Measurements from ENCODE around the gene CCDC167. TPM values are rescaled to one million over a fixed set of nuclear protein-coding genes. Genes with fewer than 3 reads are reported as not detected.
A peak's percentile ranks its signal among the peaks of the same experiment; 100 is the strongest.

CCDC167 gene
- total RNA-seq, 1 experiment from 2014 or later: 27.8 TPM

DNA sequence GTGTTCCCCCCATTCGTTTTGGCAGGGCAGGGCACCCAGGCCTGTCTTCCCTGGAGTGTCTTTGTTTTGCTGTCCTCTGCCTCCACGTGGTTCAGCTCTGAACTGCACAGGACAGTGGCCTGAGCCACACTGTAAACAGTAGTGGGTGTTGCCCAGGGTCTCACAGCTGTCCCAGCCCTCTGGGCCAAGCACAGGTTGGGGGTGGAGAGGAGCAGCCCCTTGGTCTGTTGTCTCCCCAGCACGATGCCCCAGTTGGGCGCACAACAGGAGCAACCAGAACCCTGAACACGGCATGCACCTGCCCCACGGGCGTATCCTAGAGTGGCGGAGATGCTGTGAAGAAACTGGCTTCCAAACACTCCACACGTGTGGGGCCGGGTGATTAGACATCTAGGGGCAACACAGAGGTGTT is 14.4 kb downstream of the CCDC167 start:
- POLR2A ChIA-PET: no interaction called here
- Histone ChIP-seq H2AFZ (ENCODE audit: low read depth, low read length, poor library complexity, severe bottlenecking) (no peak overlapping the region), H3K27me3 (ENCODE audit: insufficient read depth, low read length) (no peaks in the 10 kb centered on the region), H3K4me3 (replicated peaks in 1 of 2; ENCODE audit: low read depth in 1 of 2, low read length in 2 of 2) (no peak overlapping the region), H4K20me1 (ENCODE audit: insufficient read depth) (no peaks in the 10 kb centered on the region), H3K9me3 (ENCODE audit: control insufficient read depth in 1 of 2, insufficient read depth in 1 of 2, low read depth in 1 of 2, low read length in 2 of 2) (no peaks in the 10 kb centered on the region), H3K4me1 (ENCODE audit: control insufficient read depth in 1 of 2, insufficient read depth in 2 of 2, low read length in 2 of 2) (no peaks in the 10 kb centered on the region), H3K9ac (ENCODE audit: low read length) (no peak overlapping the region), H3K9me2 (ENCODE audit: insufficient read depth) (no peaks in the 10 kb centered on the region), H3K36me3 (ENCODE audit: control insufficient read depth in 1 of 2, insufficient read depth in 2 of 2, low read length in 2 of 2) (peaks cover 0 to 5% of the 10 kb centered on the region in 2 experiments; a peak in 2 of 4 replicates), H3K4me2 (ENCODE audit: low read length) (no peak overlapping the region), H3K79me2 (ENCODE audit: insufficient read depth, low read length) (no peaks in the 10 kb centered on the region; the same call in 1 of the 2 replicates), H3K27ac (ENCODE audit: low read depth, low read length) (no peak overlapping the region)
- no peak for DNase-seq (ENCODE audit: low read depth, low spot score)
- RAD21 ChIA-PET (ENCODE audit: low non-redundant PET in 1 of 2, low total read pairs in 2 of 2, uncharacterized antibody in 2 of 2, unreplicated experiment in 2 of 2): interaction anchor here in 1 of 2 experiments (1.3 kb wide), 1 partner anchor 207 kb away, joined by 3 read pairs; no protein-coding TSS in a partner anchor
- CTCF ChIA-PET: interaction anchor here (0.6 to 1.3 kb wide), 3 partner anchors 80 to 207 kb away, joined by 3 to 9 read pairs (median 3); no protein-coding TSS in a partner anchor
- no TSS peak for BruUV-seq (replicated peaks)
- intact Hi-C loops (cut with micrococcal nuclease): loop anchor here (2.0 kb wide), 1 partner anchor 308 kb away; no protein-coding TSS in a partner anchor
- peak; percentile 63 for ATAC-seq
- TF ChIP-seq CTCF (IDR thresholded peaks at IDR 0.05 in 2 of 3, conservative IDR thresholded peaks at IDR 0.05 in 1 of 3; ENCODE audit: borderline replicate concordance in 1 of 3, insufficient read depth in 1 of 3, low read depth in 2 of 3, low read length in 2 of 3): peak in 1 of 3 experiments; percentile 26; a peak in 2 of 6 replicates
- no peak for TF ChIP-seq EZH2 (IDR thresholded peaks at IDR 0.05)

DNA sequence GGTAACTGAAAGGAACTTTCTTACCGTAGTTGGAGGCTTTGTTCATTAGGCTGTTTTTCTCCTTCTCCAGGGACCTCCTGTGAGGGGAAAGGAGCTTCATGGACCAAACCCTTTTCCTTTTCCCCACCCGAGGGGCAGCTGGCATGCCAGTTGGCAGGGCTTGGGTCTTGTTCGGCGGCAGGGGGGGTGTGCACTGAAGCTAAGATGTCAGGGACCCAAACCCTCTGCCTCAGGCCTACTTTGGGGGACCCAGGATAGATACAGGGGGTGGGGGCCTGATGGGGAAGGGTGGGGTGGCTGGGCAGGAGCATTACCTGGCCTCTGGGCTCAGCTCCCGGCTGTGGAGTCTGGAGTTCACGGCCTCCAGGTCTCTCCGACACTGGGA is 14.9 kb downstream of the CCDC167 start:
- ChIA-PET RAD21 (ENCODE audit: low non-redundant PET in 1 of 2, low total read pairs in 2 of 2, uncharacterized antibody in 2 of 2, unreplicated experiment in 2 of 2) (interaction anchor here in 1 of 2 experiments (1.3 kb wide), 1 partner anchor 207 kb away, joined by 3 read pairs; no protein-coding TSS in a partner anchor), POLR2A (no interaction called here), CTCF (interaction anchor here (0.6 to 1.3 kb wide), 4 partner anchors 15 to 208 kb away, joined by 3 to 9 read pairs (median 3); partner anchors contain the start of gene CCDC167)
- Histone ChIP-seq H3K4me2 (ENCODE audit: low read length) (no peak overlapping the region), H3K9me3 (ENCODE audit: control insufficient read depth in 1 of 2, insufficient read depth in 1 of 2, low read depth in 1 of 2, low read length in 2 of 2) (no peaks in the 10 kb centered on the region), H3K79me2 (ENCODE audit: insufficient read depth, low read length) (no peaks in the 10 kb centered on the region; the same call in 1 of the 2 replicates), H2AFZ (ENCODE audit: low read depth, low read length, poor library complexity, severe bottlenecking) (no peak overlapping the region), H3K9ac (ENCODE audit: low read length) (no peak overlapping the region), H3K27ac (ENCODE audit: low read depth, low read length) (no peak overlapping the region), H3K4me3 (replicated peaks in 1 of 2; ENCODE audit: low read depth in 1 of 2, low read length in 2 of 2) (no peak overlapping the region), H4K20me1 (ENCODE audit: insufficient read depth) (no peaks in the 10 kb centered on the region), H3K9me2 (ENCODE audit: insufficient read depth) (no peaks in the 10 kb centered on the region), H3K36me3 (ENCODE audit: control insufficient read depth in 1 of 2, insufficient read depth in 2 of 2, low read length in 2 of 2) (peaks cover under 1 to 6% of the 10 kb centered on the region in 2 experiments; a peak in 2 of 4 replicates), H3K4me1 (ENCODE audit: control insufficient read depth in 1 of 2, insufficient read depth in 2 of 2, low read length in 2 of 2) (no peaks in the 10 kb centered on the region), H3K27me3 (ENCODE audit: insufficient read depth, low read length) (no peaks in the 10 kb centered on the region)
- ATAC-seq: no peak
- no TSS peak for BruUV-seq (replicated peaks)
- TF ChIP-seq RAD21 (IDR thresholded peaks at IDR 0.05; ENCODE audit: low read depth): no peak
- TF ChIP-seq SIN3A (IDR thresholded peaks at IDR 0.05; ENCODE audit: low read depth): no peak
- no peak for TF ChIP-seq ELF1 (IDR thresholded peaks at IDR 0.05; ENCODE audit: borderline replicate concordance, low read depth)
- TF ChIP-seq POLR2AphosphoS5 (IDR thresholded peaks at IDR 0.05; ENCODE audit: low read depth, low read length): no peak
- TF ChIP-seq JUND (IDR thresholded peaks at IDR 0.05): no peak
- no peak for TF ChIP-seq REST (IDR thresholded peaks at IDR 0.05; ENCODE audit: low read depth)
- TF ChIP-seq YY1 (IDR thresholded peaks at IDR 0.05; ENCODE audit: extremely low read depth, insufficient replicate concordance, low read depth, low read length): no peak
- intact Hi-C loops (cut with micrococcal nuclease): loop anchor here (1.0 to 2.0 kb wide), 4 partner anchors 82 to 528 kb away; no protein-coding TSS in a partner anchor
- DNase-seq (ENCODE audit: low read depth, low spot score): no peak
